CD14-positive monocyte (primary cell): ENCODE data around the gene UBE2E2. TPM values are rescaled to one million over a fixed set of nuclear protein-coding genes. Genes with fewer than 3 reads are reported as not detected.

Source experiments
- DNase-seq, 3 donors: peaks; one replicate each; pipeline ENCODE4 v3.0.0-alpha.2; 2011 to 2022
- H2AFZ ChIP-seq: 2 replicates; pipeline ENCODE4 v1.6.0; 2012; ENCODE audit warnings: mild to moderate bottlenecking, low read depth, low read length, inconsistent platforms; ENCODE audit not compliant: insufficient read depth, poor library complexity, severe bottlenecking
- H3K27ac ChIP-seq, 2 donors: 1 replicate in 1 of 2; 2 replicates in 1 of 2; pipeline ENCODE4 v1.5.1; 2012 to 2013; ENCODE audit warnings: low read length in 2 of 2, control low read depth in 1 of 2, inconsistent platforms in 1 of 2, low read depth in 1 of 2, mild to moderate bottlenecking in 1 of 2
- H3K27me3 ChIP-seq, 2 donors: one replicate each; pipeline versions ENCODE4 v1.6.0 to v1.6.1; 2011 to 2013; ENCODE audit warnings: low read length in 2 of 2; ENCODE audit not compliant: control insufficient read depth in 2 of 2, insufficient read depth in 2 of 2
- H3K36me3 ChIP-seq, 2 donors: replicated peaks in 1 of 2; 1 replicate in 1 of 2; 2 replicates in 1 of 2; pipeline versions ENCODE4 v1.5.1 to v1.6.1; 2012 to 2013; ENCODE audit warnings: low read length in 2 of 2, control low read depth in 1 of 2, inconsistent platforms in 1 of 2, mild to moderate bottlenecking in 1 of 2; ENCODE audit not compliant: insufficient read depth in 2 of 2, control insufficient read depth in 1 of 2
- H3K4me1 ChIP-seq, 2 donors: 1 replicate in 1 of 2; 2 replicates in 1 of 2; pipeline versions ENCODE4 v1.5.1 to v1.6.1; 2012 to 2013; ENCODE audit warnings: low read length in 2 of 2, control low read depth in 1 of 2, inconsistent platforms in 1 of 2, mild to moderate bottlenecking in 1 of 2, moderate library complexity in 1 of 2; ENCODE audit not compliant: insufficient read depth in 2 of 2, control insufficient read depth in 1 of 2
- H3K4me2 ChIP-seq: replicated peaks from 2 replicates; pipeline ENCODE3; 2012; ENCODE audit warnings: low read length, moderate library complexity, mild to moderate bottlenecking; ENCODE audit not compliant: poor library complexity, severe bottlenecking; ENCODE audit errors: extremely low read depth
- H3K4me3 ChIP-seq, 3 experiments: fragments of 200-600 bp in 1 of 3; sonication (generic) in 1 of 3; replicated peaks in 1 of 3; 1 replicate in 2 of 3; 2 replicates in 1 of 3; pipeline ENCODE4 v1.5.1; 2011 to 2013; ENCODE audit warnings: low read length in 3 of 3, mild to moderate bottlenecking in 3 of 3, control low read depth in 2 of 3, low read depth in 2 of 3, inconsistent platforms in 1 of 3, moderate library complexity in 1 of 3
- H3K79me2 ChIP-seq: 2 replicates; pipeline ENCODE4 v1.6.0; 2012; ENCODE audit warnings: mild to moderate bottlenecking, control low read depth, inconsistent platforms, low read length, moderate library complexity; ENCODE audit not compliant: insufficient read depth
- H3K9ac ChIP-seq: 2 replicates; pipeline ENCODE4 v1.6.0; 2017; ENCODE audit warnings: low read length, mild to moderate bottlenecking; ENCODE audit not compliant: insufficient read depth, poor library complexity, severe bottlenecking
- H3K9me3 ChIP-seq, 2 donors: replicated peaks in 1 of 2; 1 replicate in 1 of 2; 2 replicates in 1 of 2; pipeline versions ENCODE4 v1.5.1 to v1.6.1; 2012 to 2013; ENCODE audit warnings: low read length in 2 of 2, control low read depth in 1 of 2; ENCODE audit not compliant: control insufficient read depth in 1 of 2, insufficient read depth in 1 of 2
- H4K20me1 ChIP-seq: 2 replicates; pipeline ENCODE4 v1.6.0; 2012; ENCODE audit warnings: mild to moderate bottlenecking, low read length, control low read depth, moderate library complexity; ENCODE audit not compliant: insufficient read depth
- H3K27ac Mint-ChIP-seq, 7 donors: one replicate each; pipeline ENCODE4 v1.8.0; 2020; ENCODE audit warnings: mild to moderate bottlenecking in 7 of 7, mixed read lengths in 7 of 7, moderate library complexity in 6 of 7, inconsistent platforms in 2 of 7
- H3K27me3 Mint-ChIP-seq, 3 donors: one replicate each; pipeline ENCODE4 v1.8.0; 2021 to 2022; ENCODE audit warnings: low read depth in 3 of 3, mild to moderate bottlenecking in 3 of 3, mixed read lengths in 3 of 3, moderate library complexity in 3 of 3, inconsistent platforms in 1 of 3
- H3K36me3 Mint-ChIP-seq, 2 donors: one replicate each; pipeline ENCODE4 v1.8.0; 2020; ENCODE audit warnings: mixed read lengths in 2 of 2, inconsistent platforms in 1 of 2, mild to moderate bottlenecking in 1 of 2
- H3K4me1 Mint-ChIP-seq: one replicate; pipeline ENCODE4 v1.8.0; 2020; ENCODE audit warnings: mild to moderate bottlenecking, mixed read lengths
- H3K4me3 Mint-ChIP-seq, 2 donors: one replicate each; pipeline ENCODE4 v1.8.0; 2020; ENCODE audit warnings: mild to moderate bottlenecking in 2 of 2, mixed read lengths in 2 of 2, moderate library complexity in 1 of 2
- H3K9me3 Mint-ChIP-seq, 7 donors: one replicate each; pipeline ENCODE4 v1.8.0; 2020 to 2022; ENCODE audit warnings: mixed read lengths in 7 of 7, mild to moderate bottlenecking in 6 of 7, moderate library complexity in 6 of 7, inconsistent platforms in 2 of 7
- CTCF ChIP-seq: fragments of 200-600 bp; IDR thresholded peaks from one replicate; pipeline ENCODE4 v1.8.0; 2022; ENCODE audit warnings: antibody characterized with exemption, mild to moderate bottlenecking
- WGBS: methylation state at CpG from one replicate; pipeline ENCODE4 v1.1.5; 2013; ENCODE audit warnings: missing lambda C conversion rate; ENCODE audit not compliant: insufficient coverage; 5-methylcytosine and 5-hydroxymethylcytosine counted together
- intact Hi-C, 2 donors: fragments of 100-400 bp; cut with micrococcal nuclease; formaldehyde crosslinking; loops; one replicate each; pipeline versions ENCODE4 v1.15.0 to v1.15.1; 2023
- polyA plus RNA-seq, 3 donors: library from polyadenylated mRNA; depleted of rRNA in 1 of 3; unstranded in 2 of 3; stranded (reverse) in 1 of 3; fragments of 300-500 nt in 2 of 3; fragments of >200 nt in 1 of 3; fragmentation: Illumina TruSeq in 2 of 3; gene quantifications; 1 replicate in 2 of 3; 2 replicates in 1 of 3; pipeline ENCODE4 v1.2.3, GENCODE V29; 2012 to 2021

UBE2E2 gene
- polyA plus RNA-seq, 3 donors = 25.8 to 78.0 (median 66.3) TPM

GRCh38 chr3:23446301-23446700 is 243.2 kb downstream of the UBE2E2 start:
- no peak for DNase-seq
- peaks cover 2% of the 10 kb centered on the region in 3 donors for H3K27me3 Mint-ChIP-seq
- Histone ChIP-seq H3K9me3 (no peaks in the 10 kb centered on the region), H3K27me3 (no peaks in the 10 kb centered on the region), H3K9ac (no peak overlapping the region), H4K20me1 (peaks cover 69% of the 10 kb centered on the region), H3K36me3 (no peaks in the 10 kb centered on the region), H3K27ac (no peak overlapping the region), H2AFZ (no peak overlapping the region), H3K4me3 (no peak overlapping the region), H3K4me1 (peaks cover 5 to 6% of the 10 kb centered on the region in 2 donors), H3K4me2 (no peak overlapping the region), H3K79me2 (peaks cover 7% of the 10 kb centered on the region)
- no peak overlapping the region for H3K4me3 Mint-ChIP-seq
- no peak overlapping the region for H3K27ac Mint-ChIP-seq
- H3K4me1 Mint-ChIP-seq = peaks cover 7% of the 10 kb centered on the region
- peaks cover 0 to 1% (median 0%) of the 10 kb centered on the region in 7 donors for H3K9me3 Mint-ChIP-seq
- no CpG with 5 or more reads among the region's 3 CpGs for WGBS
- H3K36me3 Mint-ChIP-seq = no peaks in the 10 kb centered on the region
- no peak for TF ChIP-seq CTCF
- intact Hi-C loops = no loop called here

- intact Hi-C loops = no loop called here
- no CpG with 5 or more reads among the region's 2 CpGs for WGBS
- TF ChIP-seq CTCF = no peak
Observed at GRCh38 chr3:23448998-23449537, 245.9 kb downstream of the UBE2E2 start.

More at GRCh38 chr3:23448998-23449537, 245.9 kb downstream of the UBE2E2 start:
- peaks cover 0 to 1% (median 0%) of the 10 kb centered on the region in 7 donors for H3K9me3 Mint-ChIP-seq
- no peaks in the 10 kb centered on the region for H3K4me1 Mint-ChIP-seq
- no peak for DNase-seq
- Histone ChIP-seq H4K20me1 (peaks cover 67% of the 10 kb centered on the region), H2AFZ (no peak overlapping the region), H3K4me2 (no peak overlapping the region), H3K27ac (no peak overlapping the region), H3K36me3 (no peaks in the 10 kb centered on the region), H3K27me3 (no peaks in the 10 kb centered on the region), H3K4me1 (no peaks in the 10 kb centered on the region), H3K9me3 (no peaks in the 10 kb centered on the region), H3K79me2 (peaks cover 4% of the 10 kb centered on the region), H3K9ac (no peak overlapping the region), H3K4me3 (no peak overlapping the region)
- H3K4me3 Mint-ChIP-seq = no peak overlapping the region
- H3K27me3 Mint-ChIP-seq = peaks cover 0 to 2% (median under 1%) of the 10 kb centered on the region in 3 donors
- no peak overlapping the region for H3K27ac Mint-ChIP-seq
- H3K36me3 Mint-ChIP-seq = no peaks in the 10 kb centered on the region
